ENCODE measurements around the gene SEC22A.

SEC22A gene

GRCh38 chr3:123163141-123163540 lies 38.6 kb upstream of the SEC22A start:
- no peak overlapping the region for H3K4me2 ChIP-seq (ENCODE audit: low read length)
- H3K9me3 ChIP-seq (ENCODE audit: low read length) = 0 out of 2 replicates have a peak, but pooled peaks cover 10% of the 10 kb centered on the region
- H3K79me2 ChIP-seq (ENCODE audit: insufficient read depth, low read length) = no peaks in the 10 kb centered on the region
- H3K27me3 ChIP-seq (ENCODE audit: insufficient read depth, low read length) = no peaks in the 10 kb centered on the region
- H3K4me3 ChIP-seq (ENCODE audit: low read depth, low read length, poor library complexity, severe bottlenecking) = no peak overlapping the region
- no peaks in the 10 kb centered on the region for H4K20me1 ChIP-seq (ENCODE audit: insufficient read depth, low read length)
- H3F3A ChIP-seq (ENCODE audit: insufficient read depth, low read length) = no peaks in the 10 kb centered on the region
- H3K36me3 ChIP-seq (ENCODE audit: insufficient read depth, low read length) = peaks cover 21% of the 10 kb centered on the region
- no peaks in the 10 kb centered on the region for H3K4me1 ChIP-seq (ENCODE audit: insufficient read depth, low read length, severe bottlenecking)
- no peak overlapping the region for H3K9ac ChIP-seq (ENCODE audit: low read length)
- no peak overlapping the region for H2AFZ ChIP-seq (ENCODE audit: low read length)
- TF ChIP-seq EZH2 (IDR thresholded peaks at IDR 0.05; ENCODE audit: borderline replicate concordance, low read length) = no peak
- no peak for TF ChIP-seq CTCF (IDR thresholded peaks at IDR 0.05; ENCODE audit: low read length)
- H3K27ac ChIP-seq (ENCODE audit: low read depth, low read length, poor library complexity, severe bottlenecking) = no peak overlapping the region
- no peaks in the 10 kb centered on the region for H3K9me2 ChIP-seq (ENCODE audit: low read depth, low read length)

GRCh38 chr3:123165163-123165562 lies 36.6 kb upstream of the SEC22A start:
- no peaks in the 10 kb centered on the region for H3K4me1 ChIP-seq (ENCODE audit: insufficient read depth, low read length, severe bottlenecking)
- no peaks in the 10 kb centered on the region for H4K20me1 ChIP-seq (ENCODE audit: insufficient read depth, low read length)
- H3F3A ChIP-seq (ENCODE audit: insufficient read depth, low read length) = no peaks in the 10 kb centered on the region
- no peaks in the 10 kb centered on the region for H3K27me3 ChIP-seq (ENCODE audit: insufficient read depth, low read length)
- TF ChIP-seq CTCF (IDR thresholded peaks at IDR 0.05; ENCODE audit: low read length) = no peak
- TF ChIP-seq EZH2 (IDR thresholded peaks at IDR 0.05; ENCODE audit: borderline replicate concordance, low read length) = no peak
- no peak overlapping the region for H3K9ac ChIP-seq (ENCODE audit: low read length)
- H3K36me3 ChIP-seq (ENCODE audit: insufficient read depth, low read length) = peaks cover 19% of the 10 kb centered on the region
- no peak overlapping the region for H3K4me2 ChIP-seq (ENCODE audit: low read length)
- H3K9me3 ChIP-seq (ENCODE audit: low read length) = 0 out of 2 replicates have a peak, but pooled peaks cover 10% of the 10 kb centered on the region
- no peak overlapping the region for H3K4me3 ChIP-seq (ENCODE audit: low read depth, low read length, poor library complexity, severe bottlenecking)
- H3K9me2 ChIP-seq (ENCODE audit: low read depth, low read length) = no peaks in the 10 kb centered on the region
- no peaks in the 10 kb centered on the region for H3K79me2 ChIP-seq (ENCODE audit: insufficient read depth, low read length)
- no peak overlapping the region for H3K27ac ChIP-seq (ENCODE audit: low read depth, low read length, poor library complexity, severe bottlenecking)
- no peak overlapping the region for H2AFZ ChIP-seq (ENCODE audit: low read length)

- Histone ChIP-seq H2AFZ (ENCODE audit: low read length) (no peak overlapping the region), H3K4me3 (ENCODE audit: low read depth, low read length, poor library complexity, severe bottlenecking) (no peak overlapping the region), H3K9me2 (ENCODE audit: low read depth, low read length) (no peaks in the 10 kb centered on the region), H3F3A (ENCODE audit: insufficient read depth, low read length) (no peaks in the 10 kb centered on the region), H3K9ac (ENCODE audit: low read length) (no peak overlapping the region), H3K27me3 (ENCODE audit: insufficient read depth, low read length) (no peaks in the 10 kb centered on the region), H3K4me2 (ENCODE audit: low read length) (no peak overlapping the region), H4K20me1 (ENCODE audit: insufficient read depth, low read length) (no peaks in the 10 kb centered on the region), H3K36me3 (ENCODE audit: insufficient read depth, low read length) (peaks cover 16% of the 10 kb centered on the region), H3K9me3 (ENCODE audit: low read length) (0 out of 2 replicates have a peak, but pooled peaks cover 10% of the 10 kb centered on the region), H3K4me1 (ENCODE audit: insufficient read depth, low read length, severe bottlenecking) (no peaks in the 10 kb centered on the region), H3K27ac (ENCODE audit: low read depth, low read length, poor library complexity, severe bottlenecking) (no peak overlapping the region), H3K79me2 (ENCODE audit: insufficient read depth, low read length) (no peaks in the 10 kb centered on the region)
- TF ChIP-seq CTCF (IDR thresholded peaks at IDR 0.05; ENCODE audit: low read length) (no peak), EZH2 (IDR thresholded peaks at IDR 0.05; ENCODE audit: borderline replicate concordance, low read length) (no peak)
These were observed 34.1 kb upstream of the SEC22A start for GRCh38 chr3:123167686-123168085.
